OCI-LY1 (cell line): Measurements from ENCODE around the gene EEIG1.
A peak's percentile ranks its signal among the peaks of the same experiment; 100 is the strongest.

ENCODE experiments used
- H2AFZ ChIP-seq: fragments of 200-600 bp; sonication (generic), shearing (Covaris generic); 2 replicates; pipeline ENCODE4 v1.6.0; 2014; ENCODE audit warnings: antibody characterized with exemption, mild to moderate bottlenecking, low read length
- H3F3A ChIP-seq: fragments of 200-600 bp; sonication (generic), shearing (Covaris generic); 2 replicates; pipeline ENCODE4 v1.6.0; 2014; ENCODE audit warnings: mild to moderate bottlenecking, antibody characterized with exemption, low read length, moderate library complexity; ENCODE audit not compliant: insufficient read depth
- H3K27ac ChIP-seq: fragments of 200-600 bp; sonication (generic); 2 replicates; pipeline ENCODE4 v1.5.1; 2014; ENCODE audit warnings: low read length, mixed run types, mild to moderate bottlenecking, low read depth; ENCODE audit not compliant: poor library complexity, severe bottlenecking
- H3K27me3 ChIP-seq: fragments of 200-600 bp; sonication (generic); 2 replicates; pipeline ENCODE4 v1.6.0; 2014; ENCODE audit warnings: antibody characterized with exemption, mild to moderate bottlenecking, low read length, moderate library complexity; ENCODE audit not compliant: insufficient read depth
- H3K36me3 ChIP-seq: fragments of 200-600 bp; sonication (generic); 2 replicates; pipeline ENCODE4 v1.6.1; 2014; ENCODE audit warnings: mild to moderate bottlenecking, antibody characterized with exemption, low read length, moderate library complexity, mixed read lengths; ENCODE audit not compliant: insufficient read depth
- H3K4me1 ChIP-seq: fragments of 200-600 bp; sonication (generic); 2 replicates; pipeline ENCODE4 v1.5.1; 2014; ENCODE audit warnings: mild to moderate bottlenecking, low read length, moderate library complexity; ENCODE audit not compliant: insufficient read depth, severe bottlenecking
- H3K4me2 ChIP-seq: fragments of 200-600 bp; sonication (generic), shearing (Covaris generic); 2 replicates; pipeline ENCODE4 v1.6.1; 2014; ENCODE audit warnings: low read length
- H3K4me3 ChIP-seq: fragments of 200-600 bp; sonication (generic); 2 replicates; pipeline ENCODE4 v1.5.1; 2014; ENCODE audit warnings: low read length, low read depth, mild to moderate bottlenecking, mixed read lengths; ENCODE audit not compliant: poor library complexity, severe bottlenecking
- H3K79me2 ChIP-seq: fragments of 200-600 bp; shearing (Covaris generic); 2 replicates; pipeline ENCODE4 v1.6.1; 2016; ENCODE audit warnings: mixed run types, low read length, mixed read lengths; ENCODE audit not compliant: insufficient read depth
- H3K9ac ChIP-seq: fragments of 200-600 bp; sonication (generic), shearing (Covaris generic); 2 replicates; pipeline ENCODE4 v1.6.1; 2014; ENCODE audit warnings: mild to moderate bottlenecking, low read length, mixed read lengths
- H3K9me2 ChIP-seq: fragments of 200-600 bp; sonication (generic), shearing (Covaris generic); 2 replicates; pipeline ENCODE4 v1.6.1; 2014; ENCODE audit warnings: low read depth, mild to moderate bottlenecking, low read length, mixed read lengths
- H3K9me3 ChIP-seq: fragments of 200-600 bp; shearing (Covaris generic); 2 replicates; pipeline ENCODE4 v1.6.1; 2014; ENCODE audit warnings: low read length, mixed read lengths
- H4K20me1 ChIP-seq: fragments of 200-600 bp; sonication (generic), shearing (Covaris generic); 2 replicates; pipeline ENCODE4 v1.6.0; 2016; ENCODE audit warnings: mild to moderate bottlenecking, low read length; ENCODE audit not compliant: insufficient read depth
- EZH2 ChIP-seq: fragments of 200-600 bp; sonication (generic), shearing (Covaris generic); IDR thresholded peaks from 2 replicates; pipeline ENCODE4 v1.8.0; 2017; ENCODE audit warnings: borderline replicate concordance, mixed run types, mild to moderate bottlenecking, antibody characterized with exemption, low read length, moderate library complexity, mixed read lengths
- TF ChIP-seq, protein P1 (sequence below): fragments of 200-600 bp; sonication (generic), shearing (Covaris generic); IDR thresholded peaks from 2 replicates; pipeline ENCODE4 v1.5.1; 2017; ENCODE audit warnings: mild to moderate bottlenecking, antibody characterized with exemption, low read length, moderate library complexity, mixed read lengths

The EEIG1 gene

DNA sequence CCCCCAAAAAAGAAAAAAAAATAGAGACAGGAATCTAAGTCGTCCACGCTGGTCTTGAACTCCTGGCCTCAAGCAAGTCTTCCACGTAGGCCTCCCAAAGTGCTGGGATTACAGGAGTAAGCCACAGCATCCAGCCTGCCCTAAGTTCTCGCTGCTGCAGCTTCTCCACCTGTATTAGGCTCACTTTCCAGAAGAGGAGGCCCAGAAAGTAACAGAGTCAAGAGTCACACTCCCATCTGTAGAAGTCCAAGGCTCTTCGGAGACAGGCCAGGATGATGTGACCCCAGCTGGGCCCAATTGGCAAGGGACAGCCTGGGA is 1.8 kb downstream of the EEIG1 start:
- H3K36me3 ChIP-seq: peaks cover 27% of the 10 kb centered on the region
- peaks cover 62% of the 10 kb centered on the region for H3K79me2 ChIP-seq
- peaks cover 79% of the 10 kb centered on the region for H3K4me1 ChIP-seq
- peak overlapping the region; percentile 91 for H3K9ac ChIP-seq
- no peaks in the 10 kb centered on the region for H3F3A ChIP-seq
- H3K9me3 ChIP-seq: no peaks in the 10 kb centered on the region
- H3K4me2 ChIP-seq: peak overlapping the region; percentile 90
- H4K20me1 ChIP-seq: no peaks in the 10 kb centered on the region
- no peaks in the 10 kb centered on the region for H3K9me2 ChIP-seq
- H3K27me3 ChIP-seq: no peaks in the 10 kb centered on the region
- H3K27ac ChIP-seq: peak overlapping the region; percentile 90
- H3K4me3 ChIP-seq: peak overlapping the region; percentile 83
- H2AFZ ChIP-seq: no peak overlapping the region
- no peak for TF ChIP-seq EZH2
- TF ChIP-seq, protein P1, sequence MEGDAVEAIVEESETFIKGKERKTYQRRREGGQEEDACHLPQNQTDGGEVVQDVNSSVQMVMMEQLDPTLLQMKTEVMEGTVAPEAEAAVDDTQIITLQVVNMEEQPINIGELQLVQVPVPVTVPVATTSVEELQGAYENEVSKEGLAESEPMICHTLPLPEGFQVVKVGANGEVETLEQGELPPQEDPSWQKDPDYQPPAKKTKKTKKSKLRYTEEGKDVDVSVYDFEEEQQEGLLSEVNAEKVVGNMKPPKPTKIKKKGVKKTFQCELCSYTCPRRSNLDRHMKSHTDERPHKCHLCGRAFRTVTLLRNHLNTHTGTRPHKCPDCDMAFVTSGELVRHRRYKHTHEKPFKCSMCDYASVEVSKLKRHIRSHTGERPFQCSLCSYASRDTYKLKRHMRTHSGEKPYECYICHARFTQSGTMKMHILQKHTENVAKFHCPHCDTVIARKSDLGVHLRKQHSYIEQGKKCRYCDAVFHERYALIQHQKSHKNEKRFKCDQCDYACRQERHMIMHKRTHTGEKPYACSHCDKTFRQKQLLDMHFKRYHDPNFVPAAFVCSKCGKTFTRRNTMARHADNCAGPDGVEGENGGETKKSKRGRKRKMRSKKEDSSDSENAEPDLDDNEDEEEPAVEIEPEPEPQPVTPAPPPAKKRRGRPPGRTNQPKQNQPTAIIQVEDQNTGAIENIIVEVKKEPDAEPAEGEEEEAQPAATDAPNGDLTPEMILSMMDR: no peak

DNA sequence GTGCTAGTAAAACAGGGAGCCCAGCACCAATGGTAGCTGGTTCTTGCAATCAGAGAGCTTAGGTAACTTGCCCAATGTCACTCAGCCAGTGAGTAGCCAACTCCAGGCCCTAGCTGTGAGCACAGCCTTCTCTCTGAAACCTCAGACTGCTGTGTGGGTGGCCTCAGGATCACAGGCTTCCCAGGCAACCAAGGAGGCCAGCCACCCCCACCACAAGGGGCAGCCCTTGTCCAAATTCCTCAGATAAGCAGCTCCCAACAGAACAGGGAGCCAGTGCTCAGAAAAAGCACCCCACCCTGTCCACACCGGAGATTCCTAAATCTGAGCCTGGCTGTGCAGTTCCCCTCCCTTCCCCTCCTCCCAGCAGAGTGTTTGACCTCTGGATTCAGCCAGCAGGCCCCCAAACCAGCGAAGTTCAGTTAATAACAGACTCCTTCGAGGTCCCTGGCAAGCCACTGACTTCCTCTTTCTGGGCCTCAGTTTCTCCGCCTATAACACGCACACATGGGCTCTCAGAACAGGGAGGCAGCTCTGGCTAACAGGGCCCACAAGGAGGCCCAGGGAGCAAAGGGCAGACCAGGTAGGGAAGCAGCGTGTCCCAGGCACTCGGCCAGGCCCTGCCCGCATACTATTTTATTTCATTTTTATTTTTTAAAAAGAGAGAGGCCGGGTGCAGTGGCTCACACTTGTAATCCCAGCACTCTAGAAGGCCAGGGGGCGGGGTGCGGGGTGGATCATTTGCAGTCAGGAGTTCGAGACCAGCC is 2.7 kb downstream of the EEIG1 start:
- peaks cover 27% of the 10 kb centered on the region for H3K36me3 ChIP-seq
- H3K4me3 ChIP-seq: peak overlapping the region; percentile 83
- H3K9ac ChIP-seq: peak overlapping the region; percentile 91
- no peaks in the 10 kb centered on the region for H3K9me3 ChIP-seq
- peaks cover 66% of the 10 kb centered on the region for H3K79me2 ChIP-seq
- no peaks in the 10 kb centered on the region for H3K27me3 ChIP-seq
- H3F3A ChIP-seq: no peaks in the 10 kb centered on the region
- H4K20me1 ChIP-seq: no peaks in the 10 kb centered on the region
- H3K9me2 ChIP-seq: no peaks in the 10 kb centered on the region
- TF ChIP-seq EZH2: no peak
- TF ChIP-seq, protein P1: peak; percentile 19; the same call in 1 of the 2 replicates
- H3K4me2 ChIP-seq: peak overlapping the region; percentile 90
- H3K4me1 ChIP-seq: peaks cover 79% of the 10 kb centered on the region
- no peak overlapping the region for H2AFZ ChIP-seq
- peak overlapping the region; percentile 90 for H3K27ac ChIP-seq

DNA sequence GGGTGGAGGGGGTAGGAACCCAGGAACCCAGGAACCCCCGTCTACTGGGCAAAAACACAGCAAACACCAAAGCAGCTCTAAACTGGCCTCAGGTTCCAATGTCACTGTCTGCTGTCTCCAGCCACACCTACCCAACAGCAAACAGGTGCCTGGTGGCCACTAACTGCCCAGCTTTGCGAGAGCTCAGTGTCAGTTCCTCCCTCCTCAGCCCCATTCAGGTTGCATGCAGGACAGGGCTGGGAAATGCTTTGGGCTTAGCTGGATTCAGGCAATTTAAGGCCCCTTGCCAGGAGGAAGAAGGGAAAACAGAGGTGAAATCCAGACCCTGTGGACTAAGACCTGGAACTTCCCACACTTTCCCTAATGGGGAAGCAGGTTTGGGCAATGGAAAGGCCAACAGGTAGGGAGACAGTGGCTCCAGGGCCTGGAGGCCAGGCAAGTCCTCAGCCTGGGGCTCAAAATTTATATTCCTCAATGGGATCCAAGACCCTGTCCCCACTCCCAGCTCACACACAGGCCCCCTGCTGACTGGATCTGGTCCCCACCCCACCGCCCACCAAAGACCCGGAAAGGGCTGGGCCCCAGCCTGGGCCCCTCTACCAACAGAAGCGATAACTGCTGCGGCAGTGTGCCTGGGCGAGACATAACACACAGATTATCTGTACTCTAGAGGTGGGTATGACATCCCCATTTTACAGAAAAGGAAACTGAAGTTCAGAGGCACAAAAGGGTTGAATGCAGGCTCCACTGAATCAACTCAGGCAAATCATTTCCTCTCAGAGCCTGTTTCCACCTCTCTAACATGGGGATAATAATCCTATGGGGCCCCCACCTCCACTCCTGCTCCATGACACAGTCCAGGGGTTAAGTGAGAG is 3.5 kb downstream of the EEIG1 start:
- TF ChIP-seq, protein P1: no peak
- TF ChIP-seq EZH2: no peak
- Histone ChIP-seq H3K4me3 (peak overlapping the region; percentile 83), H3K4me1 (peaks cover 79% of the 10 kb centered on the region), H3K27me3 (no peaks in the 10 kb centered on the region), H3F3A (no peaks in the 10 kb centered on the region), H3K9ac (peak overlapping the region; percentile 91), H3K79me2 (peaks cover 66% of the 10 kb centered on the region), H2AFZ (no peak overlapping the region), H3K9me2 (no peaks in the 10 kb centered on the region), H3K27ac (peak overlapping the region; percentile 90), H3K36me3 (peaks cover 27% of the 10 kb centered on the region), H3K9me3 (no peaks in the 10 kb centered on the region), H3K4me2 (peak overlapping the region; percentile 90), H4K20me1 (no peaks in the 10 kb centered on the region)
